GM12872 (cell line): Measurements from ENCODE around the gene ASPDH.

ENCODE experiments used
- CTCF ChIP-seq: IDR thresholded peaks from 3 replicates; pipeline ENCODE4 v1.5.1; 2011; ENCODE audit warnings: low read depth, mild to moderate bottlenecking, low read length, moderate library complexity; ENCODE audit not compliant: insufficient read depth

ASPDH gene

GRCh38 chr19:50546527-50547221 is 33.0 kb upstream of the ASPDH start:
- TF ChIP-seq CTCF, result no peak

GRCh38 chr19:50542943-50543342 is 29.2 kb upstream of the ASPDH start:
- TF ChIP-seq CTCF, result no peak

GRCh38 chr19:50537769-50538230 is 24.1 kb upstream of the ASPDH start:
- TF ChIP-seq CTCF, result peak; percentile 91

GRCh38 chr19:50537306-50537685 is 23.6 kb upstream of the ASPDH start:
- no peak for TF ChIP-seq CTCF

- peak; percentile 29; the same call in 2 of the 3 replicates for TF ChIP-seq CTCF
These were observed 23.1 kb upstream of the ASPDH start for GRCh38 chr19:50536662-50537305.

GRCh38 chr19:50535672-50536187 is 22.0 kb upstream of the ASPDH start:
- TF ChIP-seq CTCF, result no peak

- TF ChIP-seq CTCF, result no peak
These were observed 20.8 kb upstream of the ASPDH start for GRCh38 chr19:50534478-50534877.
